Neuronal stem cell (in vitro differentiated cells): ENCODE measurements around the gene CRYBG2.

Experiments
- DNase-seq: peaks from one replicate; pipeline ENCODE4 v3.0.0-alpha.2; 2013; ENCODE audit warnings: low spot score
- H2AFZ ChIP-seq: one replicate; pipeline ENCODE4 v1.6.1; 2013; ENCODE audit warnings: mild to moderate bottlenecking, low read length, inconsistent platforms
- H2AK5ac ChIP-seq: 2 replicates; pipeline ENCODE4 v1.6.1; 2013; ENCODE audit warnings: low read depth, mild to moderate bottlenecking, inconsistent platforms, low read length, moderate library complexity, mixed read lengths
- H2BK120ac ChIP-seq: 2 replicates; pipeline ENCODE4 v1.6.1; 2013; ENCODE audit warnings: low read depth, mild to moderate bottlenecking, inconsistent platforms, low read length, moderate library complexity, mixed read lengths
- H2BK12ac ChIP-seq: one replicate; pipeline ENCODE4 v1.6.1; 2013; ENCODE audit warnings: low read length, inconsistent platforms
- H2BK15ac ChIP-seq: 2 replicates; pipeline ENCODE4 v1.6.1; 2013; ENCODE audit warnings: mild to moderate bottlenecking, low read length, inconsistent platforms, mixed read lengths
- H2BK5ac ChIP-seq: one replicate; pipeline ENCODE4 v1.6.1; 2013; ENCODE audit warnings: inconsistent platforms, mild to moderate bottlenecking, low read length, moderate library complexity
- H3K14ac ChIP-seq: one replicate; pipeline ENCODE4 v1.6.1; 2013; ENCODE audit warnings: low read length, inconsistent platforms
- H3K18ac ChIP-seq: 2 replicates; pipeline ENCODE4 v1.6.1; 2013; ENCODE audit warnings: low read length, inconsistent platforms
- H3K23ac ChIP-seq: 2 replicates; pipeline ENCODE4 v1.6.1; 2013; ENCODE audit warnings: low read depth, mild to moderate bottlenecking, mixed read lengths, low read length, inconsistent platforms; ENCODE audit not compliant: poor library complexity
- H3K27ac ChIP-seq: replicated peaks from 3 replicates; pipeline ENCODE4 v1.5.1; 2013; ENCODE audit warnings: low read length, inconsistent platforms
- H3K27me3 ChIP-seq, 3 experiments: 2 replicates each; pipeline ENCODE4 v1.6.1; 2013; ENCODE audit warnings: low read length in 3 of 3, mild to moderate bottlenecking in 2 of 3, inconsistent platforms in 1 of 3, low read depth in 1 of 3, mixed read lengths in 1 of 3, moderate library complexity in 1 of 3; ENCODE audit not compliant: control insufficient read depth in 3 of 3, insufficient read depth in 3 of 3
- H3K36me3 ChIP-seq, 2 donors: replicated peaks in 1 of 2; 2 replicates each; pipeline ENCODE4 v1.6.1; 2013; ENCODE audit warnings: low read length in 2 of 2; ENCODE audit not compliant: control insufficient read depth in 2 of 2, insufficient read depth in 2 of 2
- H3K4ac ChIP-seq: 2 replicates; pipeline ENCODE4 v1.6.1; 2013; ENCODE audit warnings: inconsistent platforms, mild to moderate bottlenecking, low read length, moderate library complexity
- H3K4me1 ChIP-seq, 2 donors: 1 replicate in 1 of 2; 2 replicates in 1 of 2; pipeline ENCODE4 v1.6.1; 2013; ENCODE audit warnings: low read length in 2 of 2, low read depth in 1 of 2; ENCODE audit not compliant: control insufficient read depth in 2 of 2, insufficient read depth in 1 of 2
- H3K4me2 ChIP-seq: one replicate; pipeline ENCODE4 v1.6.1; 2013; ENCODE audit warnings: mild to moderate bottlenecking, low read length, inconsistent platforms; ENCODE audit not compliant: insufficient read depth, poor library complexity, severe bottlenecking
- H3K4me3 ChIP-seq, 2 donors: 2 replicates each; pipeline ENCODE4 v1.5.1; 2013; ENCODE audit warnings: low read length in 2 of 2, mild to moderate bottlenecking in 2 of 2, inconsistent platforms in 1 of 2, moderate library complexity in 1 of 2
- H3K79me1 ChIP-seq: one replicate; pipeline ENCODE4 v1.6.1; 2013; ENCODE audit warnings: low read depth, mild to moderate bottlenecking, inconsistent platforms, low read length, moderate library complexity
- H3K9ac ChIP-seq: one replicate; pipeline ENCODE4 v1.6.1; 2013; ENCODE audit warnings: mild to moderate bottlenecking, low read depth, low read length, inconsistent platforms; ENCODE audit not compliant: poor library complexity
- H3K9me3 ChIP-seq, 2 donors: replicated peaks in 1 of 2; 2 replicates each; pipeline versions ENCODE3 to v1.6.1; 2013; ENCODE audit warnings: low read length in 2 of 2, mild to moderate bottlenecking in 2 of 2, inconsistent platforms in 1 of 2, low read depth in 1 of 2, mixed read lengths in 1 of 2, moderate library complexity in 1 of 2; ENCODE audit not compliant: control insufficient read depth in 2 of 2, insufficient read depth in 1 of 2
- H4K8ac ChIP-seq: one replicate; pipeline ENCODE4 v1.6.1; 2013; ENCODE audit warnings: low read depth, mild to moderate bottlenecking, inconsistent platforms, low read length, moderate library complexity
- H4K91ac ChIP-seq: one replicate; pipeline ENCODE4 v1.6.1; 2013; ENCODE audit warnings: low read length, low read depth, mild to moderate bottlenecking, inconsistent platforms; ENCODE audit not compliant: poor library complexity
- WGBS, 2 donors: extraction: QIAGEN DNeasy Blood & Tissue Kit; methylation state at CpG; one replicate each; pipeline ENCODE4 v1.1.7; 2013; ENCODE audit warnings: missing lambda C conversion rate in 2 of 2, mixed read lengths in 1 of 2; ENCODE audit not compliant: insufficient read length in 2 of 2, insufficient replicate concordance in 1 of 2; ENCODE audit errors: extremely low coverage in 2 of 2; 5-methylcytosine and 5-hydroxymethylcytosine counted together

CRYBG2 gene

GRCh38 chr1:26324550-26324949 is 29.4 kb downstream of the CRYBG2 start:
- Histone ChIP-seq H3K36me3 (peaks cover 0 to 16% of the 10 kb centered on the region in 2 donors), H3K9ac (no peak overlapping the region), H2AK5ac (no peak overlapping the region), H3K27ac (no peak overlapping the region), H2BK120ac (no peak overlapping the region), H3K14ac (no peak overlapping the region), H2BK15ac (no peak overlapping the region), H3K4me3 (no peak overlapping the region), H3K18ac (no peak overlapping the region), H3K4me2 (no peak overlapping the region), H3K79me1 (no peaks in the 10 kb centered on the region), H4K8ac (no peak overlapping the region), H2BK5ac (no peak overlapping the region), H3K9me3 (no peaks in the 10 kb centered on the region), H3K4me1 (peaks cover 5 to 14% of the 10 kb centered on the region in 2 donors), H3K4ac (no peak overlapping the region), H3K23ac (no peak overlapping the region), H2AFZ (no peak overlapping the region), H3K27me3 (no peaks in the 10 kb centered on the region), H2BK12ac (no peak overlapping the region), H4K91ac (no peak overlapping the region)
- no peak for DNase-seq
- no CpG with 5 or more reads among the region's 3 CpGs for WGBS, 2 donors

GRCh38 chr1:26323382-26323781 is 30.5 kb downstream of the CRYBG2 start:
- Histone ChIP-seq H3K18ac (no peak overlapping the region), H2BK15ac (no peak overlapping the region), H3K4me2 (no peak overlapping the region), H4K8ac (no peak overlapping the region), H2BK5ac (no peak overlapping the region), H2BK120ac (no peak overlapping the region), H3K4me1 (peaks cover 5 to 11% of the 10 kb centered on the region in 2 donors), H3K9me3 (no peaks in the 10 kb centered on the region), H3K27ac (no peak overlapping the region), H3K9ac (no peak overlapping the region), H3K79me1 (no peaks in the 10 kb centered on the region), H2BK12ac (no peak overlapping the region), H2AK5ac (no peak overlapping the region), H3K27me3 (no peaks in the 10 kb centered on the region), H3K4ac (no peak overlapping the region), H3K36me3 (peaks cover 0 to 16% of the 10 kb centered on the region in 2 donors), H2AFZ (no peak overlapping the region), H3K23ac (no peak overlapping the region), H4K91ac (no peak overlapping the region), H3K14ac (no peak overlapping the region), H3K4me3 (no peak overlapping the region)
- WGBS, 2 donors, result no CpG with 5 or more reads among the region's 2 CpGs
- no peak for DNase-seq

GRCh38 chr1:26322042-26322331 is 31.9 kb downstream of the CRYBG2 start:
- Histone ChIP-seq H3K23ac (peak overlapping the region; percentile 51), H4K8ac (no peak overlapping the region), H3K14ac (no peak overlapping the region), H3K9ac (no peak overlapping the region), H3K27me3 (no peaks in the 10 kb centered on the region), H3K4me3 (no peak overlapping the region), H2BK15ac (no peak overlapping the region), H3K4me1 (peaks cover 5 to 9% of the 10 kb centered on the region in 2 donors), H4K91ac (no peak overlapping the region), H3K27ac (no peak overlapping the region), H3K4me2 (no peak overlapping the region), H2BK120ac (no peak overlapping the region), H3K36me3 (peaks cover 0 to 16% of the 10 kb centered on the region in 2 donors), H3K4ac (no peak overlapping the region), H3K18ac (peak overlapping the region; percentile 42), H2BK12ac (peak overlapping the region; percentile 80), H2AFZ (peak overlapping the region; percentile 65), H2BK5ac (no peak overlapping the region), H3K9me3 (no peaks in the 10 kb centered on the region), H3K79me1 (no peaks in the 10 kb centered on the region), H2AK5ac (peak overlapping the region; percentile 39)
- no peak for DNase-seq
- no CpG with 5 or more reads among the region's 10 CpGs for WGBS, 2 donors

DNA sequence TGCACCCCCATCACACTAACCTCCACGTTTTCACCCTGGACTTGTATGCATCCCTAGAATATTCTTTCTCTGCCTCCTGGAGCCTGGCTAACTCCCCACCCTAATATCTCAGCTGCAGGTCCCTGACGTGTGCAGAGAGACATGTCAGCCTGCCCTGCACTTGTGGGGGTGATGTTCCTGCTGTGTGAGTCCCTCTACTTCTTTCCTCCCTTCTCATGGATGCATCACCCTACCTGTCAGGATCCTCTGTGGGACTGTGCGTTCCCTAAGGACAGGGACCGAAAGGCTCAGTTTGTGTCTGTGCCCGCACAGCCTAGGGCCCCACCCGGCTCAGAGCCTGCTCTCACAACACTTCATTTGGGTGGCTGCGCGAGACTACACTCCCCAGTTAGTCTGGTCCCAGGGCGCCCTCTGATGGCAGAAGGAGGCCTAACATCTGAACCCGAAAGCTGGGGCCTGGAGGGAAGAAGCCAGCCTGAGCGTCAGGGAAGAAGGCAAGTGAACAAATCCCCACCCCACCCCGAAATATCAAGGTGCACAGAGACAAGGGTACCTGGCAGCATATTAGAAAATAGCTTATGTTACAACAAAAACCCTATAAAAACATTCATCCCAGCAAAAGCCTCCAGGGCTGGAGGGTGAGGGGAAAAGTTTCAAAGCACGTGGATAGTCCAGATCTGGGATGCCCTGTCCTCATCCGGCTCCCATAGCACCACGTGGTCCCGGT is 32.5 kb downstream of the CRYBG2 start:
- H3K23ac ChIP-seq, result peak overlapping the region; percentile 51
- no peak overlapping the region for H3K27ac ChIP-seq
- H2AK5ac ChIP-seq, result peak overlapping the region; percentile 81
- no peak overlapping the region for H3K4me3 ChIP-seq
- no peak overlapping the region for H3K4ac ChIP-seq
- peak overlapping the region; percentile 89 for H3K18ac ChIP-seq
- peaks cover 0 to 16% of the 10 kb centered on the region in 2 donors for H3K36me3 ChIP-seq
- H2BK5ac ChIP-seq, result peak overlapping the region; percentile 47
- H3K9ac ChIP-seq, result peak overlapping the region; percentile 51
- H3K79me1 ChIP-seq, result no peaks in the 10 kb centered on the region
- H2BK120ac ChIP-seq, result peak overlapping the region; percentile 74
- peak overlapping the region; percentile 65 for H2AFZ ChIP-seq
- no peak overlapping the region for H3K14ac ChIP-seq
- WGBS, 2 donors, result no CpG with 5 or more reads among the region's 16 CpGs
- H3K9me3 ChIP-seq, result no peaks in the 10 kb centered on the region
- H3K4me1 ChIP-seq, result peaks cover 5 to 9% of the 10 kb centered on the region in 2 donors
- H3K27me3 ChIP-seq, result no peaks in the 10 kb centered on the region
- no peak overlapping the region for H4K8ac ChIP-seq
- H2BK15ac ChIP-seq, result peak overlapping the region; percentile 35
- H4K91ac ChIP-seq, result peak overlapping the region; percentile 39
- H3K4me2 ChIP-seq, result no peak overlapping the region
- DNase-seq, result peak; percentile 84
- peak overlapping the region; percentile 86 for H2BK12ac ChIP-seq
